ENCODE measurements around the gene RERG.
A peak's percentile ranks its signal among the peaks of the same experiment; 100 is the strongest.

The RERG gene

GRCh38 chr12:15220451-15220850, 766 bp downstream of the RERG start:
- H3K27ac ChIP-seq: peak overlapping the region; percentile 78
- no peak for TF ChIP-seq ZFX (IDR thresholded peaks at IDR 0.05; ENCODE audit: borderline replicate concordance)
- TF ChIP-seq, protein P1, sequence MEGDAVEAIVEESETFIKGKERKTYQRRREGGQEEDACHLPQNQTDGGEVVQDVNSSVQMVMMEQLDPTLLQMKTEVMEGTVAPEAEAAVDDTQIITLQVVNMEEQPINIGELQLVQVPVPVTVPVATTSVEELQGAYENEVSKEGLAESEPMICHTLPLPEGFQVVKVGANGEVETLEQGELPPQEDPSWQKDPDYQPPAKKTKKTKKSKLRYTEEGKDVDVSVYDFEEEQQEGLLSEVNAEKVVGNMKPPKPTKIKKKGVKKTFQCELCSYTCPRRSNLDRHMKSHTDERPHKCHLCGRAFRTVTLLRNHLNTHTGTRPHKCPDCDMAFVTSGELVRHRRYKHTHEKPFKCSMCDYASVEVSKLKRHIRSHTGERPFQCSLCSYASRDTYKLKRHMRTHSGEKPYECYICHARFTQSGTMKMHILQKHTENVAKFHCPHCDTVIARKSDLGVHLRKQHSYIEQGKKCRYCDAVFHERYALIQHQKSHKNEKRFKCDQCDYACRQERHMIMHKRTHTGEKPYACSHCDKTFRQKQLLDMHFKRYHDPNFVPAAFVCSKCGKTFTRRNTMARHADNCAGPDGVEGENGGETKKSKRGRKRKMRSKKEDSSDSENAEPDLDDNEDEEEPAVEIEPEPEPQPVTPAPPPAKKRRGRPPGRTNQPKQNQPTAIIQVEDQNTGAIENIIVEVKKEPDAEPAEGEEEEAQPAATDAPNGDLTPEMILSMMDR (IDR thresholded peaks at IDR 0.05): no peak

DNA sequence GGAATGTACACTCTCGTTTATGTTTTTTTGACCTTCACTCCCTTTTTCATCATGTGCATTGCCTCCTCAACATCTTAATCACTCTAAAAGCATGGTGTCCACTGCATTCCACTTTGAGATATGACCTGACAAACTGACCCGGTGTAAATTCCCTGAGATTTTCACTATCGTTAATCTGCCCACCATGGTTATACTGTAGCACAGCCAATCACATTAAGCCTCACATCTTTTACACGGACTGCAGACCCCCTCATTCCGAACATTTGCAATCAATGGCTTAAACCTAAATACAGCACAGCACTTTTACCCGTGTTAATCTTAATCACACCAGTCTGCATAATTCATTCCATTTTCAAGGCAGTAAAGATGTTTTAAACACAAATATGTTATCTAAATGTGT, 2.4 kb downstream of the RERG start:
- H3K27ac ChIP-seq: no peak overlapping the region
- TF ChIP-seq ZFX (IDR thresholded peaks at IDR 0.05; ENCODE audit: borderline replicate concordance): no peak
- TF ChIP-seq, protein P1 (IDR thresholded peaks at IDR 0.05): no peak

DNA sequence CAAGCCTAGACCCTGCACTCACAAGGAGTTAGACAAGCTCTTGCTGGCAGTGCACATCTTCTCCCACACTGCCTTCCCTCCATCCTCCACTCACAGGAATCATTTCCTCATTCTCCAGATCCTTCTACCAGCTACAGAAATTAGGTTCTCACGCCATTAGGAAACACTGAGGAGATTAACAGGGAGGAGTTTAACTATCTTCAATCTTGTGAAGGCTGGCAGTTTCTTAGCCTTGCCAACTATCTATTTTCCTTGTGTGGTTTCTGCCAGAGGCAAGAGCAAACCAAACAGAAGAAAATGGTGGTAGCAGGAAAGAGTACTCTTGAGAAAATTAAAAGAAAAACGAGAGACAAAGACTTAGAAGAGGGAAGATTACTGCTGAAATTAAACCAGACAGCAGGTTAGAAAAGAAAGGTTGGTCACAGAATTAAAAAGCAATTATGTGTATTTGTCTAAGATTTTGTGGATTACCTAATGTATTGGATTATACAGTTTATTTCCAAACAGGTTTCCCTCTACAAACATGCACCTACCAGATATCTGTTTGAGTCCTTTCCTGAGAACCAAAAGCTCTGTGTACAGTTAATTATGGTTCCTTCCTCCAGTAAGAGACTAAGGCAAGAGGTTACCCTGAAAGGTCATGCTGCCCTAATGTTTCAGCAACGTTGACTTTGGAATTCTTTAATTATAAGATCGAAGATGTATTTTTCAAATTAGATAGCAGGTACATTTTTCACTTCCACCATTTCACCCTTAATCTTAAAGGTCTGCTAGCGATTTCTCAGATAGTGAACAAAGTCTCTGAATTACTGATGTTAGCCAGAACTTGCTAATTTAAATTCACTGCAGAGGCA, 5.0 kb downstream of the RERG start:
- no peak for TF ChIP-seq ZFX (IDR thresholded peaks at IDR 0.05; ENCODE audit: borderline replicate concordance)
- TF ChIP-seq, protein P1 (IDR thresholded peaks at IDR 0.05): no peak
- H3K27ac ChIP-seq: peak overlapping the region; percentile 52

- TF ChIP-seq, protein P1 (IDR thresholded peaks at IDR 0.05): no peak
- TF ChIP-seq ZFX (IDR thresholded peaks at IDR 0.05; ENCODE audit: borderline replicate concordance): no peak
- H3K27ac ChIP-seq: peak overlapping the region; percentile 52
These were observed 6.2 kb downstream of the RERG start for GRCh38 chr12:15214851-15215601.

GRCh38 chr12:15212930-15213329, 8.3 kb downstream of the RERG start:
- no peak overlapping the region for H3K27ac ChIP-seq
- TF ChIP-seq, protein P1 (IDR thresholded peaks at IDR 0.05): no peak

GRCh38 chr12:15209782-15210181, 11.4 kb downstream of the RERG start:
- TF ChIP-seq ZFX (IDR thresholded peaks at IDR 0.05; ENCODE audit: borderline replicate concordance): no peak
- TF ChIP-seq, protein P1 (IDR thresholded peaks at IDR 0.05): no peak
- H3K27ac ChIP-seq: no peak overlapping the region
